Activated naive CD4-positive, alpha-beta T cell (primary cell): Measurements from ENCODE around the gene CDK12.
A peak's percentile ranks its signal among the peaks of the same experiment; 100 is the strongest.
"Not testable (repeated sequence)": the region's sequence is repeated elsewhere in the genome, so short reads cannot be mapped to it uniquely, and the experiment has no call there.

Experiments
- DNase-seq, 4 experiments: peaks; one replicate each; lab custom pipeline; 2025; lab: John Stamatoyannopoulos, UW

CDK12 gene

GRCh38 chr17:39461113-39461925 lies at the start of gene CDK12:
Gene CDK12 (plus strand): TSS chr17:39461486. CDS start chr17:39462072, 586 bp downstream.
- peak; percentile 76 to 85 (median 80) for DNase-seq

DNA sequence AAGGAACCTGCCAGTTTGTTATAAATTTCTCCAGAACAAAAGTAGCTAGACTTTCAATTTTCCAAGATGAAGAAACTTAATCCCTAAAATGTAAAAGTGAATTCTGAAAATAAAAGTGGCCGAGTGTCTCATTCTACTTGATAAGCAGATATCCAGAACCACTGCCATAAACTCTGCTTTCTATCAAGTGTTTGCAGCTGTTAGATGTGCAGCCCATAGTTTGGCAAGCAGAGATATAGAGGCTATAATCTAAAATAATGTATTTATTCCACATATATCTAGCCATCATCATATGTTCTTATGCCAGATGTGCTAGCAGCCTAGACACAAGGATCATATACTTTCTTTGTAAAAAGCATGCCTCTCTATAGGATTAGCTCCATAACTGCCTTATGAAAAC lies 45.1 kb upstream of the CDK12 start:
- no peak for DNase-seq

GRCh38 chr17:39429600-39429999 lies 31.7 kb upstream of the CDK12 start:
- DNase-seq, result no peak

DNA sequence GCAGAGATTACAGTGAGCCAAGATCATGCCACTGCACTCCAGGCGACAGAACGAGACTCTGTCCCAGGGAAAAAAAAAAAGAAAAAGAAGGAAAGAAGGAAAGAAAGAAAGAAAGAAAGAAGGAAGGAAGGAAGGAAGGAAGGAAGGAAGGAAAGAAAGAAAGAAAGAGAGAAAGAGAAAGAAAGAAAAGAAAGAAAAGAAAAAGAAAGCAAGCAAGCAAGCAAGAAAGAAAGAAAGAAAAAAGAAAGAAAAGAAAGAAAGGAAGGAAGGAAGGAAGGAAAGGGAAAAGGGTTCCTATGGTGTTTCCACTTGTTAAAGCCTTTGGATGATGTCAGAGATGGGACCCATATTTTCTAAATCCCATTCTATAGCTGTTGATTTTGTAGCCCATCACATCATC lies 21.4 kb upstream of the CDK12 start:
- DNase-seq, result not testable (repeated sequence)

GRCh38 chr17:39443326-39443725 lies 18.0 kb upstream of the CDK12 start:
- DNase-seq, result no peak

DNA sequence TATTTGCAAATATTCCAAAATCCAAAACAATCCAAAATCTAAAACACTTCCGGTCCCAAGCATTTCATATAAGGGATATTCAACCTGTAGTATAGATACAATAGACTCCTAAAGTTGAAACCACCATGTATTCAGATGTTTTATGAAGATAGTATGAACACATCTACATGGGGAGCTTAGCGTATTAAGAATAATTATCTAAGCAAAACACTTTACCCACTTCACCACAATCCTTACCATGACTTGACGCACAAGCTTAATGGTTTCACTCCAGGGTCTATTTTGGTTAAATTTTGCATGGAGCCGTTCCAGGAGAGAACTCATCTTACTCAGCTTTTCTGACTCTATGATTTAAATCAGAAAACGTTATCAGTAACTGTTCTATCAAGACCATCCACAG lies 13.7 kb upstream of the CDK12 start:
- no peak for DNase-seq

DNA sequence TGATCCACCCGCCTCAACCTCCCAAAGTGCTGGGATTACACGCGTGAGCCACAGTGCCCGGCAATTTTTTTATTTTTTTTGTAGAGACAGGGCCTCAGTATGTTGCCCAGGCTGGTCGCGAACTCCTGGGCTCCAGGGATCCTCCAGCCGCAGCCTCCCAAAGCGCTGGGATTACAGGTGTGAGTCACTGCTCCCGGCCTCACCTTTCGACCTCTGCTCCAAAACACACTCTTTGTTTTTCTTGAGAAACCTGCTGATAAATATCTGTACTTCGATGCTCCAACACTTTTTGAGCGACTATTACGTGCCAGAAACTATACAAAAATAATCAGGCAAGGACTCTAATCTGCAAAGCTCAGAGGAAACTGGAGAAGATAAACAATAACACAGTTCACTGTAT lies 11.2 kb upstream of the CDK12 start:
- no peak for DNase-seq

DNA sequence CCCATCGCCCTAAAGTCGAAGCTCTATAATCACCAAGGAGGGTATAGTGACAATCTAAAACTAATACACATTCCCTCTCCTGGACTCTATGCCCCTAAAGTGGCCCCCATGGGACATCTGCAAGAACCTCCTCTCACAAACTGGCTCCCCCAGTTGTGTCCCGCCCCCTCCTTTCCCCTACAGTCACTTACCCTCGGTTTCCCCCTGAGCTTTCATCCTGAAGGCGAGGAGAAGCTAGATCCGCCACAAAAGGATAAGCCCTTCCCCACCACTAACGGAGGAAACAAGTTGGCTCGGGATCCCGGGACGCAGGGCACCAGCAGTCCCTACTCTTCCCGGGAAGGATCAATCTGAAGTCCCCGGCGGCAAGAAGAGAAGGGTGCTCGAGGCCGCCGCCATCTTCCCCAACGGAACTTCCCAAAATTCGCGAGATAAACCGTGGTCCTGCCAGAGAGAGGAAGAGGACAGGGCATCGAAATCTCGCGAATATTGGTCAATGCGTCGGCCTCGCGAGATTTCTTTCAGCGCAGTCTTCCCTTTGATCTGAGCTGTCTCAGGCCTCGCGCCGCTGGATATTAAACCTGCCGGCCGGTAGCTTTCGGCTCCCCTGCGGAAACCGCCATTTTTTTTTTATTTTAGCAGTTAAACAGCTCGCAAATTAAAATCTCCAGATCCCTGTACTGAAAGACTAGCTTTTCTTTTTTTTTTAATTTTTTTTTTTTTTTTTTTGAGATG lies 10.3 kb upstream of the CDK12 start, which contains the start of gene MED1:
Gene MED1, minus strand, starts transcription at position 417 of the 735 bp plus-strand sequence. Its CDS starts 201 bp downstream, at position 216.
- DNase-seq, result peak; percentile 66 to 75 (median 71)

DNA sequence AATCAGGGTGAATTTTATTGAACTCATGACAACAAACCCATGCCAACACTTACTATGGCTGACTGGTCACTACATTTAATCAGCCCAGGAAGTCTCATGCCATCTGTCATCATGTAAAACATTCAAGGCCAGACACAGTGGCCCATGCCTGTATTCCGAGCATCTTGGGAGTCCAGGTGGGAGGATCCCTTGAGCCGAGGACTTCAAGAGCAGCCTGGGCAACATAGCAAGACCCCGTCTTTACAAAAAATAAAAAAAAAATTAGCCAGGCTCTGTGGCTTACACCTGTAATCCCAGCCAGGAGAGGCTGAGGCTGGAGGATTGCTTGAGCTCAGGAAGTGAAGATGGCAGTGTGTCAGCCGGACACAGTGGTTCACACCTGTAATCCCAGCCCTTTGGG lies 5.4 kb upstream of the CDK12 start:
- DNase-seq, result no peak

DNA sequence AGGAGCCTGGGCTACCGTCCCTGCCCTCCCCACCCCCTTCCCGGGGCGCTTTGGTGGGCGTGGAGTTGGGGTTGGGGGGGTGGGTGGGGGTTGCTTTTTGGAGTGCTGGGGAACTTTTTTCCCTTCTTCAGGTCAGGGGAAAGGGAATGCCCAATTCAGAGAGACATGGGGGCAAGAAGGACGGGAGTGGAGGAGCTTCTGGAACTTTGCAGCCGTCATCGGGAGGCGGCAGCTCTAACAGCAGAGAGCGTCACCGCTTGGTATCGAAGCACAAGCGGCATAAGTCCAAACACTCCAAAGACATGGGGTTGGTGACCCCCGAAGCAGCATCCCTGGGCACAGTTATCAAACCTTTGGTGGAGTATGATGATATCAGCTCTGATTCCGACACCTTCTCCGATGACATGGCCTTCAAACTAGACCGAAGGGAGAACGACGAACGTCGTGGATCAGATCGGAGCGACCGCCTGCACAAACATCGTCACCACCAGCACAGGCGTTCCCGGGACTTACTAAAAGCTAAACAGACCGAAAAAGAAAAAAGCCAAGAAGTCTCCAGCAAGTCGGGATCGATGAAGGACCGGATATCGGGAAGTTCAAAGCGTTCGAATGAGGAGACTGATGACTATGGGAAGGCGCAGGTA lies 762 bp downstream of the CDK12 start:
- no peak for DNase-seq

DNA sequence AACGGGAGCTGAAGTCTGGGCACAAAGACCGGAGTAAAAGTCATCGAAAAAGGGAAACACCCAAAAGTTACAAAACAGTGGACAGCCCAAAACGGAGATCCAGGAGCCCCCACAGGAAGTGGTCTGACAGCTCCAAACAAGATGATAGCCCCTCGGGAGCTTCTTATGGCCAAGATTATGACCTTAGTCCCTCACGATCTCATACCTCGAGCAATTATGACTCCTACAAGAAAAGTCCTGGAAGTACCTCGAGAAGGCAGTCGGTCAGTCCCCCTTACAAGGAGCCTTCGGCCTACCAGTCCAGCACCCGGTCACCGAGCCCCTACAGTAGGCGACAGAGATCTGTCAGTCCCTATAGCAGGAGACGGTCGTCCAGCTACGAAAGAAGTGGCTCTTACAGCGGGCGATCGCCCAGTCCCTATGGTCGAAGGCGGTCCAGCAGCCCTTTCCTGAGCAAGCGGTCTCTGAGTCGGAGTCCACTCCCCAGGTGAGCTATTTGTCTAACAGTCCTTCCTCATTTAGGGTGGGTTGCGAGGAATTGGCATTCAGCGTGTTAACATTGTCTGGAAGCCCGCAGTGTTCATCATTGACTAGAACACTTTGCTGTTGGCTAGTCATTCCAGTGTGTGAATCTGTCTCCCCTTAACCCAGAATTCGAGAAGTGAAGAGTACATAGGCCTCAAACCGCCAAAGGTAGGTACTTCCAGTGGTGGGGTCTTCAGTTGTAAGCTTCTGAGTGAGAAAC lies 1.5 kb downstream of the CDK12 start:
- DNase-seq, result no peak

DNA sequence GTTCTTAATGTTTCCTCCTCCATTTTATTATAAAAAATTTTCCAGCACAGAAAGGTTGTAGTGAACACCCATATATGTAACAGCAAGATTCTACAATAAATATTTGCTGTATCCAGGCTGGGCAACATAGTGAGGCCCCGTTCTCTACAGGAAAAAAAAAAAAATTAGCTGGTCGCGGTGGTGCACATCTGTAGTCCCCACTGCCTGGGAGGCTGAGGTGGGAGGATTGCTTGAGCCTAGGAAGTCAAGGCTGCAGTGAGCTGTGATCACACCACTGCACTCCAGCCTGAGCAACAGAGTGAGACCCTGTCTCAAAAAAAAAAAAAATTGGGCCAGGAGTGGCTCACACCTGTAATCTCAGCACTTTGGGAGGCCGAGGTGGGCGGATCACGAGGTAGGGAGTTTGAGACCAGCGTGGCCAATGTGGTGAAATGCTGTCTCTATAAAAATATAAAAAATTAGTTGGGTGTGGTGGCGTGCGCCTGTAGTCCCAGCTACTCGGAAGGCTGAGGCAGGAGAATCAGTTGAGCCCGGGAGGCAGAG lies 3.4 kb downstream of the CDK12 start:
- not testable (repeated sequence) for DNase-seq

- not testable (repeated sequence) for DNase-seq
Observed at GRCh38 chr17:39468610-39469009, 7.3 kb downstream of the CDK12 start.

GRCh38 chr17:39473310-39473709 lies 12.0 kb downstream of the CDK12 start:
- DNase-seq, result no peak

DNA sequence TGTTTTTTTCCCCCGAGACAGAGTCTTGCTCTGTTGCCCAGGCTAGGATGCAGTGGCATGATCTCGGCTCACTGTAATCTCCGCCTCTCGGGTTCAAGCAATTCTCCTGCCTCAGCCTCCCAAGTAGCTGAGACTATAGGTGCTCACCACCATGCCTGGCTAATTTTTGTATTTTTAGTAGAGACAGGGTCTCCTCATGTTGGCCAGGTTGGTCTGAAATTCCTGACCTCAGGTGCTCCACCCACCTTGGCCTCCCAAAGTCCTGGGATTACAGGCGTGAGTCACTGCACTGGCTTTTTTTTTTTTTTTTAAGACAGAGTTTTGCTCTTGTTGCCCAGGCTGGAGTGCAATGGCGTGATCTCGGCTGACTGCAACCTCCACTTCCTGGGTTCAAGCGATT lies 18.3 kb downstream of the CDK12 start:
- DNase-seq, result not testable (repeated sequence)

DNA sequence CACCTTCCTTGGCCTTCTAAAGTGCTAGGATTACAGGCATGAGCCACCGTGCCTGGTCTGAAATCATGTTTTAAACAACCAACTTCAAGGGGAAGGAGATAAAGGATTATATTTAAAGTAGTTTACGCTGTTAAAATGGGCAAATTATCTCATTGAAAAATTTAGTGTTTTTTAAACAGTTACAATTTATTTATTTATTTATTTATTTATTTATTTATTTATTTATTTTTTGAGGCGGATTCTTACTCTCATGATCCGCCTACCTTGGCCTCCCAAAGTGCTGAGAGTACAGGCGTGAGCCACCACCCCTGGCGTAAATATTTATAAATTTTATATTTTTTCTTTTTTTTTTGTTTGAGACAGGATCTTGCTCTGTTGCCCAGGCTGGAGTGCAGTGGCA lies 22.2 kb downstream of the CDK12 start:
- no peak for DNase-seq

GRCh38 chr17:39484178-39484577 lies 22.9 kb downstream of the CDK12 start:
- no peak for DNase-seq

- no peak for DNase-seq
Observed at GRCh38 chr17:39485555-39485954, 24.3 kb downstream of the CDK12 start.

- DNase-seq, result no peak
Observed at GRCh38 chr17:39486242-39486641, 25.0 kb downstream of the CDK12 start.

- not testable (repeated sequence) for DNase-seq
Observed at GRCh38 chr17:39487490-39487889, 26.2 kb downstream of the CDK12 start.

DNA sequence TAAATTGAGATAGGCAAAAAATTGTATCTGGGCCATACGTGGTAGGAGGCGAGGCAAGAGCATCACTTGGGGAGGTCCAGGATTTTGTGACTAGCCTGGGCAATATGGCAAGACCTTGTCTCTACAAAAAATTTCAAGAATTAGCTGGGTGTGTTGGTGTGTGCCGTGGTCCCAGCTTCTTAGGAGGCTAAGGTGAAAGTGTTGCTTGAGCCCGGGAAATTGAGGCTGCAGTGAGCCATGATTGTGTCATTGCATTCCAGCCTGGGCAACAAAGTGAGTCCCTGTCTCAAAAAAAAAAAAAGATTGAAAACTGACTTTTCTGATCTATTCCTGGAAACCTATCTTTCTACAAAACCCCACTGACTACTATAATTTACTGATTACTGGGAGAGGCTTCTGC lies 26.7 kb downstream of the CDK12 start:
- DNase-seq, result no peak

DNA sequence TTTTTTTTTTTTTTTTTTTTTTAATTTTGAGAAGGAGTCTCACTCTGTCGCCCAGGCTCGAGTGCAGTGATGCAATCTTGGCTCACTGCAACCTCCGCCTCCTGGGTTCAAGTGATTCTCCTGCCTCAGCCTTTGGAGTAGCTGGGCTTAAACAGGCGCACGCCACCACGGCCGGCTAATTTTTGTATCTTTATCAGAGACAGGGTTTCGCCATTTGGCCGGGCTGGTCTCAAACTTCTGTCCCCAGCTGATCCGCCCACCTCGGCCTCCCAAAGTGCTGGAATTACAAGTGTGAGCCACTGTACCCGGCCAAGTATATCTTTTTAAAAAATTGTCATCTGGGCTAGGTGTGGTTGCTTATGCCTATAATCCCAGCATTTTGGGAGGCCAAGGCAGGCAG lies 35.6 kb downstream of the CDK12 start:
- not testable (repeated sequence) for DNase-seq
